DMS153 treated with DMSO at 0.1 percent for 48 hours (cell line): ENCODE data around the gene TM4SF20.
A peak's percentile ranks its signal among the peaks of the same experiment; 100 is the strongest.
"Not testable (repeated sequence)": the region's sequence is repeated elsewhere in the genome, so short reads cannot be mapped to it uniquely, and the experiment has no call there.

ENCODE experiments used
- DNase-seq: peaks from one replicate; lab custom pipeline; 2025; ENCODE audit not compliant: unreplicated experiment; lab: John Stamatoyannopoulos, UW

TM4SF20 gene

DNA sequence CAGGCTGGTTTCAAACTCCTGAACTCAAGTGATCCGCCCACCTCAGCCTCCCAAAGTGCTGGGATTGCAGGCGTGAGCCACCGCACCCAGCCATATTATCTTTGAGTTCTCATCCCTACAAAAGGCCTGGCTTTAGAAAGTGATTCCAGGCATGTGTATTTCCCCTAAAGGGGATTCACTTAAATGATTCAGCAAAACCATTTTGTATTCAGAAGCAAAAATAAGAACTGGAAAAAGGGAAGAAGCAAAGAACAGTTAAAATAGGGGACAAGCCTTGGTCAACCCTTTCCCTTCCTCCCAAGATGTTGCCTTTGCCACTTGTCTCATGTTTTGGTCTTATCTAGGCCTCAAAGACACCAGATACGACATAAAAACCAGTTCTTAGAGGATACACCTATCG, 10.5 kb downstream of the TM4SF20 start:
- no peak for DNase-seq

DNA sequence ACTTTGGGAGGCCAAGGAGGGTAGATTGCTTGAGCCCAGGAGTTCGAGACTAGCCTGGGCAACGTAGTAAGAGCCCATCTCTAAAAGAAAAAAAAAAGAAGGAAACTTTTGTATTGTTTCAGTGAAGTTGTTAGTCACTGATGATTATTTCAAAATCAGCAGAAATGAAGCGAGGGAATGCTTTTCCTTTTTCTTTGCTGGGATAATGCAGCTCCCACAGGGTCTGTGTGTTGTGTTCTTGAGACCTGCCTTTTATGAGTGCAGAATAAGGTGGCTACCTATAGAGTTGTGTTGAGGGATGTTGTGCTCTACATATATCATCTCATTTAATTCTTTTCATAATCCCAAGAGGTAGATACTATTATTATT, 11.7 kb downstream of the TM4SF20 start:
- DNase-seq = no peak

DNA sequence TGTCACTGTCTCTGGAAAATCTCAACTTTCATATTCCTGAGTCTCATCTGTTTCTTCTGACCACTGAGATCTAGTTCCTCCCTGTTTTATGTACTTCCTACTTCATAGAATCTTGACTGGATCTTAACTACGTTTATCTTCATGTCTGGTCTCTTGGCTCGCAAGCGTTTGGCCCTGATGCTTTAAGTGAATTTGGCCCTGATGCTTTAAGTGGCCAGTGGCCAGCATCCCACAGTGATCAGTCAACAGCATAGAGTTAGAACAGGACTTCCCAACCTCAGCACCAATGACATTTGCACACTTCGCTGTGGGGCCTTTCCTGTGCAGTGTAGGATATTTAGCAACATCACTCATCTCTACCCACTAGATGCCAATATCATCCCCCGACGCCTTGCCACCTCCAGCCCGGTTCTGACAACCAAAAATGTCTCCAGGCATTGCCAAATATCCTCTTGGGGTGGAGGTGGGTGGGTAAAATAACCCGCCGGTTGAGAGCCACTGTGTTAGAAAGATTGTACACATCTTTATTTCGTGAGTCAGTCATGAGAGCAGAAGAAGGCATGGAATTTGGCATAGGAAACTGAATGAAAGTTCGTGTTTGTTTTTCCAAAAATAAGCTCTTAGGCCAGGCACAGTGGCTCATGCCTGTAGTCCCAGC, 12.2 kb downstream of the TM4SF20 start:
- DNase-seq = no peak

DNA sequence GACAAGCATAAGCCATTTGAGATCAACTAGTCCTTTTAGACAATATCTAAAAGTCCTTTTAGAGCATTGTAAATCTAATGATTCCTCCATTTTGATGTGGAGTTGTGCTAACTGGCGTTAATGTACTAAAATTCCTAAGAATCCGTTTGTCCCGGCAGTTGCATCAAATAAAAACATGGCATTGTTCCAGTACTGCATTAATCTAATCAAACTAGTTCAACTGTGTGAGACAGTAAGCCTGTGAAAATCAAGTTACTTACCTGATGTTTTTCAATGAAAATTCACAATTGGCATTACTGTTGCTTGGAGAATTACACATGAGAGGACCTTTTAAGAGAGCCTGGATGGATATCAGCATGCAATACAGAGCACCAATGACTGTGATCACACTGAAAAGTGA, 13.3 kb downstream of the TM4SF20 start:
- DNase-seq = no peak

DNA sequence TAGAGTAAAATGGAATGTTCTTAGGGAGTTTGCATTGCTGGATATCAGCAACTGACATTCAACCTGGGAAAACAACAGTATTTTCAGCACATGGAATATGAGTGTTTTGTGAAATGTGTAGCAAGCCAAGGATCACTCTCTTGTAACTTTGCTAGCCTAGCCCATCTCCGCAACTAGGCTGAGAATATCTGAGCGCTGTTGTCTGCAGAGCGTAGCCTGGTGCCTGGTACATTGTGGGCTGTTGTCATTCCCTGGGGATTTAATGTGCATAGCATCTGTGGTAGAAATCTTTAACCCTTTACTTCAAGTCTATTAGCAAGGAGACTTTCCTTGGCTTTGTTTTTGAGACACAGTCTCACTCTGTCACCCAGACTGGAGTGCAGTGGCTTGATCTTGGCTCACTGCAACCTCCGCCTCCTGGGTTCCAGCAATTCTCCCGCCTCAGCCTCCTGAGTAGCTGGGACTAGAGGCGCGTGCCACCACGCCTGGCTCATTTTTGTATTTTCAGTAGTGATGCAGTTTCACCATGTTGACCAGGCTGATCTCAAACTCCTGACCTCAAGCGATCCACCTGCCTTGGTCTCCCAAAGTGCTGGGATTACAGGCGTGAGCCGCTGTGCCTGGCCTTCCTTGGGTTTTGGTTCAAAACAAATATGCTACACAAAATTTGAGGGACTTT, 14.4 kb downstream of the TM4SF20 start:
- DNase-seq = not testable (repeated sequence)

DNA sequence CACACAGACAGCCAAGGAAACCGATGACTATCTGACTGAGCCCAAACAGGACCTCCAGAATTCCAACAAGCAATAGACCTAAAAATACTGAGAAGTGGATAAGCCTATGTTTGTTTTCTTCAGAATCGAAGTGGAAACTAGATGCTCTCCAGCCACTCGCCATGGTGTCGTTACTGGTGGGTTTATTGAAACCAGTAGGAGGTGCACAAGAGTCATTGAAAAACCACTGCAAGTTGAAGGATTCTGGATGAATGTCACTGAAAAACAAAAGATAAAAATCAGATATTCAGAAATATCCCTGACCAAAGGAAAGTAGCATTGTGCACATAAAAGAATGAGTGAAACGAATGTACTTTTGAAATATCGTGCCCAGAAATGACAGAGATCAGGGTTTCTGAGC, 15.3 kb downstream of the TM4SF20 start:
- no peak for DNase-seq

DNA sequence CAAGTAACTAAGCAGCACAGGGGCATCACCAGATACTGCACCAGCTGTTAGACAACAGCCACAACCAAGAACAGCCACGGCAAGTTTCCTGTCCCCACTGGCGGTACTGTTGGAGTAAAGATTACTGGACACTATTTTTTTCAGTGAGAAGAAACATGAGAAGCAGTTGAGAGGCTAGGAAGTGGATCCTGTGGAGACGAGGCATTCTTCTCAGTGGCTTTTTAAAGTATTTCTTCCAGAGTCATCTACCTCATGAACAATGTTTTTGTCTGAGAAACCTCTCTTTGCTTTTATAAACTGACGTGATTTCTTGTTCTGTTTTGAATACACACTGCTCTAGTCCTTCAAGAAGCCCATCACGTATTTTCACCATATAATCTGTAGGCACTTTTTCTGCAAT, 18.8 kb downstream of the TM4SF20 start:
- no peak for DNase-seq

DNA sequence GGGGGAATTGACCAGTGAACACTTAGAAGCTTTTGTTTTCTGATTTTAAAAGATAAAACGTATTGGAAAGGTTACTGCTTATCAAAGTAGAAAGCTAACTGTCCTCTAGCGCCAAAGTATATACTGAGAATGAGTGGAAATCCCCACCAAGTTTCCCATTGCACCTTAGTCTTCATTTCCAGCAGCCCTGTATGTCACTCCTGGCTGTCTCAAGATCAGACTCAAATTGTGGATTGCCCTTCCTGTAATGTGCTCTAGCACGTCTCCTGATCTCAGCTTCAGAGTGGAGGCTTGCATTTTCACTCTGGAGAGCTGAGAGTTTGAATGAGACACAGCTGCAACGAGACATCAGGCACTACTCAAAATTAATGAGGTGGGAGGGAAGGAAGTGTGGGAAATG, 27.5 kb downstream of the TM4SF20 start:
- DNase-seq = no peak

DNA sequence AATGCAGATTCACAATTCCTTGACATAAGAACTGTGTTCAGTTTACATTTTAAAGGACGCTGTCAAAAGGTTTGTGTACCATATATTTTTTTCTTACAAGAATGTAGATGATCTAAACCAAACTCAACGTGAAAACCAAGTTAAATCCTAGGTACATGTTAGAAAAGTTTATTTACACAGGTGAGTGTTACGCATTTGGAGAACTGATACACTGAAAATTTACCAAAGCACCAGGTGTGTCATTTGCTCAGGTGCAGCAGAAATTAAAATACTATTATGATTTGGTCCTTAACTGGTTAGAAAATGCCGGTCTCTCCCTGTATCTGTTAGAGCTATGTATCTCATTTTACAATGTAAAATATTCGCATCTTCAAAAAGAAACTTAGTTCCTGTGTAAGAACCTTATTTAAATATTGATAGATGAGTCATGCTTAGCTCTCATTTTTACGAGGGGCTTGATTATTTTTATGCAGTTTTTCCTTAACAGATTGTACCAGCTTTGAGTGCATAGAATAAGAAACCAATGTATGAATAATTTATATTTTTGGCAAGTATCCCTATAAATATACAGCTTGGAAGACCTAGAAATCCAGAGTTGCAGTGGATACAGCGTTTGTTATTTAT, 29.0 kb downstream of the TM4SF20 start:
- no peak for DNase-seq

DNA sequence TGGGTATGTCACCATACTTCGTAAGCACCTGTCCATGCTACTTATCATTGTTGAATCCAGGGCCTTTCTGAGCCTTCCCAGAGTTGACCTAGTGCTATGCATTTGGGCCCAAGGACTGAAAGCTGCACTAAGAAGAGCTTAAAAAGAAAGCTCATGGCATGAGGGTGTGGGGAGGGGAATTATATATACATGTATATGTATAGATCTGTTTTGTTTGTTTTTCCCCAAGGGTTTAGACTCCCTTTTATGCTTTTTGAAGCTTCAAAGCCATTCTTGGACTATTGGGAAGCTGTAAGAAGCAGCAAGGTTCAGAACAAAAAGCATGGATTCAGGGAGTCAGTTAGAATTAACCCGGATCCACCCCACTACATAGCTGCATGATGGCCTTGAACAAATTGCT, 30.8 kb downstream of the TM4SF20 start:
- no peak for DNase-seq

DNA sequence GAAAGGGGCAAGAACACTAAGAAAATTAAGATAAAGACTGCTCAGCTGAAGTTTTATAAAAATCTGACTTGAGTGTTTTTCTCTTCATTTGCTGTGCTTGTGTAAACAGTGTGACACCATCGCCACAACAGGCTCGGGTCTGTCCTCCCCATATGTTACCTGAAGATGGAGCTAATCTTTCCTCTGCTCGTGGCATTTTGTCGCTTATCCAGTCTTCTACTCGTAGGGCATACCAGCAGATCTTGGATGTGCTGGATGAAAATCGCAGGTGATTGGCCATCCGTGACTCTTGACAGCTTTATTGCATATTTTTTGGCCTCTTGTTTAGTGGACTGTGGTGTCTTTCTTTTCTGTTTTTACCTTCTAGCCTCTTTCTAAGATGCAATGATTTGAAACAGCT, 32.0 kb downstream of the TM4SF20 start:
- DNase-seq = no peak

DNA sequence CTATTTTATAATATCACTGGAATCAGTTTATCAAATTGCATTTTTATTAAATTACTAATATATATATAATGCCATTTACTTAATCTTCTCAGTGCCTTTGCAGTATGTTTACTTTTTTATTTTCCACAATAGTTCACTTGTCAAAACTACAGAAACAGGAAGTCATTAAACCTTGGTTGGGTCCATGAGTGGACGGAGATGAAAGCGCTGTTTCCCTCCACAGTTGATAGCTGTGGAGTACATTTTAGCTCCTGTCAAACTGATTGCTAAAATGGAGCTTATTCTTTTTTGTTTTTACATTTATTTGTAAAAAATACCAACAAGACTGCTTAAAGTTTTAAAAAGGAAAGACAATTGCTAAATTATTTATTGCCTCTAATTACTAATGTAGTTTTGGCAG, 34.9 kb downstream of the TM4SF20 start:
- no peak for DNase-seq

DNA sequence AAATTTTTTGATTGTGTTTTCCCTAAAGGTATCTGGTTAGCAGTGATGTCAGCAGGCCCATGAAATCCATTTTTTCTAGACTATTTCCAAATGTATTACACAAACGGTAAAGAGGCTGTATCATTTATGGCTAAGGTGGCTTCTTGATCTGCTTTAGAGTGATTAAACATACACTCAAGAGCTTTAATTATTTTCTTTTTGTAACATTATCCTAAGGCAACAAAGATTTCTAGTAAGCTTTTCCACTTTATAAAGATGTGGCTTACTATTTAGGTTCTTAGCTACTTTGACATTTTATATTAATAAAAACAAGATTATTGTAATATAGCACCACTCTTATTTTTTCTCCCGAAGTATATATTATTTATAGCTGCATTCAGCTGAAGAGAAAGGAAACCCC, 37.6 kb downstream of the TM4SF20 start:
- DNase-seq = no peak

DNA sequence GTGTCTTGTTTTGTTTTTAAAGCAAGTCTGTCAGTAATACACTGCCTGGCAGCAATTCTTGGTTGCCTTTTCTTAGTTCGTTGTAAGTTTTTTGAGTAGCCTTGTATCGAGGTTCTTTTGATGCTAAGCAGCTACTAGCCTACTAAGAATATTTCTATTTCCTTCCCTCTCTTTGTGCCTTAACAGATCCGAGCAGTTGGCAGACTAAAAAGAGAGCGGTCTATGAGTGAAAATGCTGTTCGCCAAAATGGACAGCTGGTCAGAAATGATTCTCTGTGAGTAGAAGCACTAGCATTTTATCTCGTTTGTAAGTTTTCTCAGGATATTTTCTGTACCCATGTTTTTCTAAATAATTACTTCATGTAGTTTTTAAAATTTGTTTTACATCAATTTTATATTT, 39.0 kb downstream of the TM4SF20 start:
- no peak for DNase-seq

DNA sequence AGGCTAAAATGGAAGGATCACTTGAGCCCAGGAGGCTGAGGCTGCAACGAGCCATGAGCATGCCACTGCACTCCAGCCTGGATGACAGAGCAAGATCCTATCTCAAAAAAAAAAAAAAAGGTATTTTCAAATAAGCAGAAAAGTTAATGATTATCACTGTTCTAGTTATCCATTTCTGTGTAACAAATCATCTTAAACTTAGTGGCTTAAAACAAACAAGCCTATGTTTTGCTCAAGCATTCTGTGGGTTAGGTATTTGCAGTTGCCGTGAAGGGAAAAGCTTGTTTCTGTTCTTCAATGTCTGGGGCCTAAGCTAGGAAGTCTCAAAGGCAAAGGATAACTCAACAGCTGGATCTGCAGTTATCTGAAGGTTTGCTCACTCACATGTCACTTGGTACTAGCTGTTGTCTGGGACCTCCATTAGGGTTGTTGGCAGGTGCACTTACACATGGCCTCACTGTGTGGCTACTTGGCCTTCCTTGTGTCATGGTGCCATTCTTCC, 40.0 kb downstream of the TM4SF20 start:
- DNase-seq = no peak

DNA sequence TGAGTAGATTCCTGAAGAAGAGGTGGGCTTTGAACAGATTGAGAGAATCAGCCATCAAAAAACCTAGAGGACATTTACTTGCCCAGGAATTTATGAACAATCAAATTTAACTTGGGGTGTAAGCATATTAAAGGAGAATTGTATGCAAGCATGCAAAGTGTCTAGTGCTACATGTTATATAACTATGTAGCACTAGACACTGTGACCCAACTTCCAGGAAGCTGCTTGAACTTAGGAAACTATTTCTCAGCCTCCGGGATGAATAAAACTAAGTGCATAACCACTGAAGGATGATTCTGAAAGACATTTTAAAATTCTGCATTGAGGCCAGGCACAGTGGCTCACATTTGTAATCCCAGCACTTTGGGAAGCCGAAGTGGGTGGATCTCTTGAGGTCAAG, 41.7 kb downstream of the TM4SF20 start:
- DNase-seq = no peak

DNA sequence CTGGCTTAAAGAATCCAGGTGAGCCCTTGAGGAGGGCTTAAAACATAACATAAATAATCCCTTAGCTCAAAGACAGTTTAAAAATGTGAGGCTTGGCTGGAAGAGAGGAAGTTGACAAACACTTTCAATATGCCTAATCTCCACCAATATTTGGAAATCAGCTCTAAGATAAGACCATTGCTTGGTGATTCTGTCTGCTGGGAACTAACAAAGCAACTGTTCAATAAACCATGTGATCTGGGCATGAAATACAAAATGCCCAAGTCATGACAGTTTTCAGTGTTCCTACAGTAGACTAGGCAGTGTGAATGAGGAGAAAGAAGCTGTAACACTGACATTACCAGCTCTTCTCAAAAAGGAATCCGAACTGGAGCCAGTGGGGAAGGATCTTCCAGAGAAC, 43.4 kb downstream of the TM4SF20 start:
- DNase-seq = no peak

DNA sequence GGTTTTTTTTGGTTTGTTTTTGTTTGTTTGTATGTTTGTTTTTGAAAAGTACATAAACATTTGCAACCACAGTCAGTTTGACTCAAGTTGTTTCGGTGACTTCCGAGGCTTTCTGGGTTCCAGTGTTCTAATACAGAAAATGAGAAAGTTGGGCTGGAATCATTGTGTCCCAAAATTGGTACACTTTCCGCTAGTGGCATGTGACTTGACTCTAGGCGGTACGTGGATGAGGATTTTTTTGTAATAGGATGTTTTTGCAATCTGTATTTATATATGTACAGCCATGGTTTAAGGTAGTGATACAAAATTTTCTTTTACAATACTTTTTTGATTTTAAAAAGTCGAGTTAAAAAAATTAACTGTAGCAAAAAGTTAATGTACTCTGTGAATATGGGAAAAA, 52.3 kb downstream of the TM4SF20 start:
- DNase-seq = no peak

DNA sequence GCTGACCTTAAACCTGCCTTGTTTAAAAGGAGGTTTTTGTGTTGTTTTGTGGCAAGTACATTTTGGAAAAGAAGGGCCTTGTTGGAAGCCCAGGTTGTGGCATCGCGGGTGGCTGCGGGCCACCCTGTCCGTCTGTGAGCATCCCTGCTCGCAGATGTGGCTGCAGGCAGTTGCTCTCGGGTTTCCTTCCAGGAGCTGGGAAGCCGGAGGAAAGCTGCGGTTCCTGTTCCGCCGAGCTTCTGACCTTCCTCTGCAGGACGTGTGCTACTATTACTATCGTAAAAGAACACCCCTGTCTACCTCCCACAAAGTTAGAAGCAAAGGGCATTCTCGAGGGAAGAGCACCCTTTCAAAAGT, 53.3 kb downstream of the TM4SF20 start:
- no peak for DNase-seq

DNA sequence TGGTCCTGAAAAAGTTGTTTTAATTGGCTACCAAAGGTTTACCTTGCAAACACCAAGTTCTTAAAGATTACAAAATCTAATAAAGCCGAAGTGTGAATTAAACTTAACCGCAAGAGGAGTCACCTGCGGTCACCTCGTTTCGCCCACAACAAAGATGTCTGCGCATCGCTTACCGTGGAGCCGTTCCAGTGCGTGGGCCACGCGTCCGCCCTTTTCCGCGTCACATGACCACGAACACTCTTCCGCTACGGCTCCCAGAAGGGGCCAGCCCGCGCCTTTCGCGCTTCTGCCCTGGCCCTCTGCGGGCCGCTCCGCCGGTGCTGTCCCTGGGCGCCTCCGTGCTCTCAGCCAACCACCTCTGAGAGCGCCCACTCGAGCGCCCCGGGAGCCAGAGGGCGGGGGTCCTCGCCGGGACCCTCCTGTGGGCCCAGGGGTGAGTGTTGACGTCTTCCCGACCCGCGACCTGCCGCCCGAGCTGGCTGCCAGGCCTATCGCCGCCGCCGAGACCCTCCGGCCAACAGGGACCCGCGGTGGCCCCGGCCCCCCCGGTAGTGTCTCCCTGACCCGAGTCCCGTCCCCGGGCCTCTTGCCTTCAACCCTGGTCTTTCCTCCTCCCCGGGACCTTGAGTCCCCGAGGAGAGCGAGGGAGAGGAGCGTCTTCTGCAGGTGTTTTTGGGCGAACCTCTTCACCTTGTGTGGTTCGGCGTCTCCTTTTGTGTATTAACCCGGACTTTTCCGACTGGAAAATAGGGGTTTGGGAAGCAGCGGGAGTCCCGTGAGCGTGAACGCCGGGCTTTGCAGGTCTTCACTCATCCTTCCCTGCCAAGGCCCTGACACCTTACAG, 53.9 kb downstream of the TM4SF20 start, which contains the start of gene MFF:
Gene MFF (plus strand): TSS at position 257 of the 844 bp plus-strand sequence. CDS start 5,415 bp downstream, outside the sequence.
- DNase-seq = peak; percentile 71

DNA sequence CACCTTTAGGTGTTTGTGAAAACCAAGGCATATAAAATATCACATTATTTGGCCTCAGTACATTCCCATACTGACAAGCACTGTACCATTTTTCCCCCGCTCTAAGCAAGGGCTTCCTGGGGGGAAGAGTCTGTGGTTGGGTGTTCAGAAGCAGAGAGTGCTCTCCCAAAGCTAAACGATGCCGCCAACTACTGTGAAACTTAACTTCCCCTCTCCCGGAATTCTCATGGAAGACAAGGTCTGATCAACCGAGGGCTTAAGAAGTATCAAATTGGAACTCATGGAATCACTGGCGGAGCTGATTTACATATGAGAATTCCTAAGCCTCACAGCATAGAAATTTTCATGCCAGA, 54.5 kb downstream of the TM4SF20 start:
- peak; percentile 31 for DNase-seq

DNA sequence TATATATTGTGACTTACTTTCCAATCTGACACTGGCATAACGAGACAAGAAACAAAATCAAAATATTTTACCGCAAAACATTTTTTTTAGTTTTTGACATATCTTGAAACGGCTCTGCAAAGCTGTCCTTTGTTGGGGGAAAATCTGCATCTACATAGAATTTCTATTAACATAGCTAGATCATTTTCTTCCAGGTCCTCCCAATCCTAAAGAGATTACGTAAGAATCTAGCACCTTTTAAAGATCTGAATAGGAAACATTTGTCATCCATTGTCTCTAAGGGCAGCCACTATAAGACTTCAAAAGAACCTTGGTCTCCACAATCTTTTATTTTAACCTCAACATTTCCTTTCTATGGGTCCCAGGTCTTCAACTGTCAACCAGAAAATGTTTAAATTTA, 55.3 kb downstream of the TM4SF20 start:
- DNase-seq = no peak
